GM21723 (cell line): Measurements from ENCODE around the gene ACSBG1.

Experiments used
- ATAC-seq: cut with Tn5 transposase; IDR thresholded peaks from one replicate; pipeline ENCODE4 v1.9.1; 2021; ENCODE audit warnings: mild to moderate bottlenecking, moderate library complexity; ENCODE audit not compliant: unreplicated experiment

ACSBG1 gene

GRCh38 chr15:78204351-78205309 is 29.7 kb downstream of the ACSBG1 start:
- ATAC-seq, result no peak

DNA sequence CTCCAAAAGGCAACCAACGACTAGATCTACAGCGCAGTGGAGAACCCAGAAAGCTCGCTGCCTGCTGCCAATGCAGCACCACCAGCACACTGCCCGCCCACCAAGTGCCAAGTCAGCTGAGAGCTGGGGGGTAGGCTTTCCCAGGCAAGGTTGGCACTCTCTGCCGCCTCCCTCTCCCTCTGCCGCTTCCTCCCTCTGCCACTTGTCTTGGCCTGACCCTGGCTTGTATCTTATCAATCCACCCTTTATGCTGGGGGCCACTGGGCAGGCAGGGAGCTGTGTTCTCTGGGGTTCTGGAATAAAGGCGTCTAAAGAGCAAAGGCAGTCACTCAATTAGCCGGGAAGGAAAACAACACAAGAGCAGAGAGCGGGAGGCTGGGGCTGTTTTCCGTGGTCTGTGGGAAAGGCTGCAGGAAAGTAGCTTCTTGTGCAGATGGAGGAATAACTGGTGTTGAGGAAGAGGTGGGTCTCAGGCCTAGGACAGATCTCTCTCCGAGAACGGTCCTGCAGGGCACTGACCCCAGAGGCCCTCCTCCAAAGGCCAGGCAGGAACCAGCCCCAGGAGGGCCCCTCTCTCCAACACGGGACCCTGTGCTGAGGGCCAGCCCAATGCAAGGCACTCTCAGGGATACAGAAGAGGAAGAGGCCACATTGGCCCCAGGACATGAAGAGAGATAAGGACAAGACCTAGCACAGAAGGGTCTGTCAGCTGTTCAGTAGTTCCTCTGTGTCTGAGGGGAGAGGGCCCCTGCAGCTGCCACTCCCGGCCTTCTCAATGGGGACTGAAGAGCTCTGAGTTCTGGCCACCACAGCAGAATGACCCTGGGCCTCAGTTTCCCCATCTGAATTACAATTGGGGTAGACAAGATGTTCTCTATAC is 30.8 kb downstream of the ACSBG1 start:
- ATAC-seq, result no peak

GRCh38 chr15:78201281-78202190 is 32.8 kb downstream of the ACSBG1 start:
- ATAC-seq, result no peak

GRCh38 chr15:78200276-78200930 is 34.0 kb downstream of the ACSBG1 start:
- no peak for ATAC-seq

GRCh38 chr15:78197632-78198031 is 36.7 kb downstream of the ACSBG1 start:
- ATAC-seq, result no peak

DNA sequence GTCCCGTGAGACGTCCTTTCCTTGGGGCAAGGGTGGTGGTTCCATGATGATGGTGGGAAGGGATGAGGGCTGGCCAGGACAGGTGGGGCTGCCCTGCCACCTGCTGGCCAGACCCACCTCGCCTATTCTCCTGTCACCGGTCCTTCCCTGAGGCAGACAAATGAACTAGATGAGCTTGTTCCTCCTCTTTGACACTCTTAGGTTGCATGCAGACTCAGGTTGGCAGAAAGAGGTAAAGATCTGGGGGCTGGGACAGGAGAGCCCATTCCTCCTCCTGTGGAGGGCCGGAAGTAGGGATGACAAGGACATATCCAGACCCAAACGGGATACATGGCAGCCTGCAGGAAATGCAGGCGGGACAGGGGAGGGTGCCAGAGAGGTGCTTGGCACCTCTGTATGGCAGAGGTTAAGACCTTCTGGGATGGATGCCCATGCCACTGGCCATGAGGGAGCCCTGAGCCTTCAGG is 38.6 kb downstream of the ACSBG1 start:
- ATAC-seq, result no peak

DNA sequence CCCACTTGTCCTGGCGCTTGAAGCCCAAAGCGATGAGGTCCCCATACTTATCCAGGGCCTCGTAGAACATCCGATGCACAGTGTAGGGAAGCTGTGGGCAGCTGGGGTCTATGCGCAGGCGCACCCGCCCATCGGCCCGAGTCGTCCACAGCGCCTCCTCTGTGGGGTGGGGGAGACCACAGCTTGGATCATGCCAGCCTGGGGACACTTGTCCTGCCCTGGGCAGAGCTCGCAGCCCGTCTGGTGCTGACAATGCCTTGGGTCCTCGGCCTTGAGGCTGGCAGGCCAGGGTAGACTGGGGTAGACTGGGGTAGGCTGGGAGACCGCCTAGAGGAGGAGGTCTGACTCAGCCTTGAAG is 39.8 kb downstream of the ACSBG1 start:
- ATAC-seq, result no peak

DNA sequence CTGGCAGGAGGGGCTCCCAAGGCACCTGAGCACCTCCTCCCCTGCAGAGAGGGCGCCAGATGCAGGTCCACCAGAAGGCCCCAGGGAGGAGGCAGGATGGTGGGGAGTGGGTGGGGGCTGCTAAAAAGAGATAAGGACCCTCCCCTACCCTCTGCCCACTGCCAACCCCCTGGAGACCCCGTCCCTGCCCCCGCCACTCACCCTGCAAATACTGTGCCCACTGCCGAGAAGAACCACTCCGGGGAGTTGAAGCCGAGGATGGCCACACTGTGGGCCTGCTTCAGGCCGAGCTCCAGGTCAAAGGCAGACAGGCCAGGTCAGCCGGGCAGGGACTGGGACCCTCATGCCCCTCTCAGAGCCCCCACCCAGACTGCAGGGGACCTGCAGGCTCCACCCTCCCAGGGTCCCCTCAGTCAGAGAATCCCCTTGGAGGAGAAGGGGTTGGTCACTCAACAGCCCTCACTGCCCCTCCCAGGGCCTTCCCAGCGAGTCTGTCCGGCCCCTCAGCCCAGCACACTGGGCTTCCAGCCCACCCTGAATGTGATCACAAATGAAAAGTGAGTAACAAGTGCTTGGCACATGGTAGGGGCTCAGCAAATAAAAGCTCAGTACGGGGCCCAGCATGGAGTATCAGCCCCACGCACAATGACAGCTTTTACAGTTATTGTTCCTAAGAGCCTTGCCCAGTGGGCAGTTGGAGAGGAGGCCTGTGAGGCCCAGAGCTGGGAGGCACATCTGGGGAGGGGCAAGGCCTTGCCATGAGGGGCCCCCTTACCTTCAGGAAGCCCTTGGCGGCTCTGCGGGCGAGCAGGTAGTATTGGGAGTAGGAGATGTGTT is 40.4 kb downstream of the ACSBG1 start:
- ATAC-seq, result no peak

- ATAC-seq, result no peak
These were observed 41.4 kb downstream of the ACSBG1 start for GRCh38 chr15:78192826-78193594.

- ATAC-seq, result no peak
These were observed 51.5 kb downstream of the ACSBG1 start for GRCh38 chr15:78182821-78183220.

- no peak for ATAC-seq
These were observed 52.0 kb downstream of the ACSBG1 start for GRCh38 chr15:78182336-78182700.

- ATAC-seq, result no peak
These were observed 54.5 kb downstream of the ACSBG1 start for GRCh38 chr15:78179906-78180305.

DNA sequence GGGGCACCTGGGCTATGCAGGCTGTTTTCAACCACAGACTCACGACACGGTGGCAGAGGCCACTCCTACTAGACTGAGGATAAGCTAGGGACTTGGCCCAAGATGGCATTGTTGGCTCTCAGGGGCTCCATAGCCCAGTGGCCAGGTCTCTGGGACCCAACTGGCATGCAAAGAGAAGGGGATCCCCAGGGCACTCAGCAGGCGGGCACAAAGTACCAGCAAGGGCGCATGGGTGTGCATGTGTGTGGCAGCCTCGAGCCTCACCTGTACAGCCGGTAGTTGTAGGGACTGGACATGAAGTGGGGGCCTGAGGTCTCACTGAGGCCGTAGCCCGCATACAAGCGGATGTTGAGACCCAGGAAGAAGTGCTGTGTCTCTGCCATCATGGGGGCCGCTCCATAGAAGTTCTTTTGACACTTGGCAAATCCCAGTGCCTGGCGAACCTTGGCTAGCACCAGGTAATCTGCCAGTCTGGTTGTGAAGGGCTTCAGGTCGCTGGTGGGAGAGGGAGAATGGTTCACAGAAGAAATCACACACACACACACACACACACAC is 55.0 kb downstream of the ACSBG1 start:
- ATAC-seq, result no peak

- no peak for ATAC-seq
These were observed 56.3 kb downstream of the ACSBG1 start for GRCh38 chr15:78178064-78178463.

DNA sequence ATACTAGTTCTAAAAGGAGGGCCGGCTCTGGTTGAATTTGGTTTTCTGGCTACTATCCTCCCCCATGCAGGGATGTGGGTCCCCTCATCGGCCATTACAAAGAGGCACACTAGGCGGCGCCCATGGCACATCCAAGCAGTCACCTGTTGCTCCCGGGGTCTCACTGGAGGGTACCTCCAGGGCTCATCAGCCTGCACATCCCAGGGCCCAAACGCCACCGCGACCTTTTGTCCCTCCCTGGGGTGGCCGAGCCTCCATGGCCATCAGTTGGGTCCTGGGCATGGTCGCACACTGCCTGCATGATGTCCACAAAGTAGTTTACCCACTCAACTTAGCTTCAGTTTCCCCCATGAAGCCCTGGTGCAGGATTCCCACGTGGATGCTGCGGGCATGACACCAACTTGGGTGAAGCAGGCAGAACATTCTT is 56.9 kb downstream of the ACSBG1 start:
- ATAC-seq, result no peak

DNA sequence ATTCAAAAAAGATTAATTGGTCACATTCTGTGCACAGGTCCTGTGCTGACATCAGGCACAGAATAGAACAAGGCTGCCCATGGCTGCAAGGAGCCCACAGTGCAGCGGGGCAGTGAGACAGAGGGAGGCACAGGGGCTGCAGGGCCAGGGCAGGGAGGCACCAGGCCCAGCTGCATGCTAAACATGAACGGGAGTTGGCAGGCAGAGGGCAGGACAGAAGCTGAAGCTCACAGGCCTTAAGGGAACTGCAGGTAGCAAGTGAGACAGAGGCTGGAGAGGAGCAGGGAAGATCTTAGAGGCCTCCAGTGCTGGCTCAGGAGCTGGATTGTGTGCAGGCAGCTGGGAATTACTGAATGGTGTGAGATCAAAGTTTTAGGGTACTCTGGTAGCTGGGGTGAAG is 59.0 kb downstream of the ACSBG1 start:
- ATAC-seq, result no peak

GRCh38 chr15:78174401-78174800 is 60.0 kb downstream of the ACSBG1 start:
- ATAC-seq, result no peak

GRCh38 chr15:78171864-78172472 is 62.4 kb downstream of the ACSBG1 start:
- ATAC-seq, result no peak
